ENCODE measurements around the gene GTSE1. TPM values are rescaled to one million over a fixed set of nuclear protein-coding genes. Genes with fewer than 3 reads are reported as not detected.

The GTSE1 gene
- total and polyA plus RNA-seq, 2 donors (not counting 1 experiment from before 2014, with no cell fraction given), result 2.0 to 3.6 TPM

DNA sequence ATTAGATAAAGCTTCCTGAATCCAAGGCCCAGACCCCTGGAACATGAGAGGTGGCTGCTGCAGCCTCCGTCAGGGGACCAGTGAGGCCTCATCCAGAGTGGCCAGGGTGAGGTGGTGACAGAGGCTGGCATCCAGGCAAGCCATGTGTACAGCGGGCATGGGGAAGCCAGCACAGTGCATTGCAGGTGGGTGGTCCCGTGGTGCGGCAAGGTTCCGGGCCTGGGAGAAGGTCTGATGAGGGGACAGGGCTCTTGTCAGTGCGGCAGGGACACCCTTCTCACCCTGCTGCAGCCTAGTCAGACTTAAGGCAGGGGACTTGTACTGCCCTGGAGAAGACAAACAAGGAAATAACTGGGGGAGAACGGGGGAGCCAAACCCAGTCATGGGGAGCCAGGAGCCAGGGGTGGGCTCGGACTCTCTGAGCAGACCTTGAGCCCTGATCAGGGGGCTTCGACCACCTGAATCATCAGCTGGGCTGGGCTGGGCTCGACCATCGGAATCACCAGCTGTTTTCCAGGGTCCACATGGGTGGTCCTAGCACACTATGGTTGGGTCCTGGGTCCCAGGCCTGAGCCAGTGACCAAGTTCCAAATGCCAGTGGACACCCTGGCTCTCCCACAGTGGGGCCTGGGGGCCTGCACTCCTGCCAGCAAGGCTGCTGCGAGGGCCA, 23.8 kb upstream of the GTSE1 start:
- TF ChIP-seq, protein P1, sequence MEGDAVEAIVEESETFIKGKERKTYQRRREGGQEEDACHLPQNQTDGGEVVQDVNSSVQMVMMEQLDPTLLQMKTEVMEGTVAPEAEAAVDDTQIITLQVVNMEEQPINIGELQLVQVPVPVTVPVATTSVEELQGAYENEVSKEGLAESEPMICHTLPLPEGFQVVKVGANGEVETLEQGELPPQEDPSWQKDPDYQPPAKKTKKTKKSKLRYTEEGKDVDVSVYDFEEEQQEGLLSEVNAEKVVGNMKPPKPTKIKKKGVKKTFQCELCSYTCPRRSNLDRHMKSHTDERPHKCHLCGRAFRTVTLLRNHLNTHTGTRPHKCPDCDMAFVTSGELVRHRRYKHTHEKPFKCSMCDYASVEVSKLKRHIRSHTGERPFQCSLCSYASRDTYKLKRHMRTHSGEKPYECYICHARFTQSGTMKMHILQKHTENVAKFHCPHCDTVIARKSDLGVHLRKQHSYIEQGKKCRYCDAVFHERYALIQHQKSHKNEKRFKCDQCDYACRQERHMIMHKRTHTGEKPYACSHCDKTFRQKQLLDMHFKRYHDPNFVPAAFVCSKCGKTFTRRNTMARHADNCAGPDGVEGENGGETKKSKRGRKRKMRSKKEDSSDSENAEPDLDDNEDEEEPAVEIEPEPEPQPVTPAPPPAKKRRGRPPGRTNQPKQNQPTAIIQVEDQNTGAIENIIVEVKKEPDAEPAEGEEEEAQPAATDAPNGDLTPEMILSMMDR (conservative IDR thresholded peaks at IDR 0.05 in 1 of 2, IDR thresholded peaks at IDR 0.05 in 1 of 2; ENCODE audit: low read depth in 1 of 2, low read length in 2 of 2), result no peak
- TF ChIP-seq EZH2 (IDR thresholded peaks at IDR 0.05; ENCODE audit: low read length, missing control alignments), result no peak
- Histone ChIP-seq H3K4me2 (ENCODE audit: extremely low read depth, insufficient read depth, low read length) (no peak overlapping the region), H2AFZ (ENCODE audit: low read length) (no peak overlapping the region), H3K9ac (ENCODE audit: insufficient read depth, low read length) (no peak overlapping the region), H3K27ac (ENCODE audit: insufficient read depth, low read length) (no peak overlapping the region), H4K20me1 (ENCODE audit: control insufficient read depth, extremely low read depth, insufficient read depth, low read length) (no peaks in the 10 kb centered on the region), H3K4me1 (ENCODE audit: control insufficient read depth, extremely low read depth, insufficient read depth, low read length) (peaks cover 2% of the 10 kb centered on the region), H3K4me3 (replicated peaks in 1 of 4; ENCODE audit: control extremely low read depth in 1 of 4, insufficient read depth in 1 of 4, low read depth in 3 of 4, low read length in 4 of 4) (no peak overlapping the region), H3K27me3 (ENCODE audit: control insufficient read depth, insufficient read depth, low read length) (no peaks in the 10 kb centered on the region), H3K79me2 (ENCODE audit: control insufficient read depth, insufficient read depth, low read length) (peaks cover 3% of the 10 kb centered on the region), H3K9me3 (ENCODE audit: control insufficient read depth, insufficient read depth, low read depth, low read length) (no peaks in the 10 kb centered on the region), H3K36me3 (ENCODE audit: control insufficient read depth, insufficient read depth, low read length) (peaks cover 14% of the 10 kb centered on the region)
- no peak for DNase-seq (ENCODE audit: low read depth in 2 of 2)

DNA sequence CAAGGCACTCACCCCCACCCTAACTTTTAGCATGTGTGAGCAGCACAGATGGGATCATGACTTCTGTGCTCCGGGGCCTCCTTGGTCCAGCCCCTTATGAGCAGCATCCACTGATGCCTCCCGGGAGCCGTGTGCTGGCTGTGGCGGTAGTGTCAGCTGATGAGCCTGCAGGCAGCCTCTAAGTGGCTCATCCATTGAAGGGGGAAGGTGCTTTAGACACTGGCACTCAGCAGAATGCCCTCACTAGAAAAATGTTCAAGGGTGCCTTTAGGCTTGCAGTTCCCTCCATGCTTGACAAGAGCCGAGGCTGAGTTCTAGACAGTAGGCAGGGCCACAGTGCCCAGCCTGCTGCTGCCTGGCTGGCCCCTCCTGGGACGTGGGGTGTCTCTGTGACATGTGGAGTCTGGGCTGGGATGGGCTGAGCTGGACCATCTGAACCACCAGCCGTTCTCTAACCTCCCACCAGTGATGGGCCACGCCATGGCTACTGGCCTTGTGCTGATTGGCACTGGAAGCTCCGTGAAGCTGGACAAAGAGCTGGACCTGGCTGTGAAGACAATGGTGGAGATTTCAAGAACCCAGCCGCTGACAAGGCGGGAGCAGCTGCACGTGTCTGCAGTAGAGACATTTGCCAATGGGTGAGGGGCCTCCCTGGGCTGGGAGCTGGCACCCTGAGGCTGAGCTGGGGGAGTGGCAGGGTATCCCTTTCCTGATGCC, 23.1 kb upstream of the GTSE1 start:
- H3K9ac ChIP-seq (ENCODE audit: insufficient read depth, low read length), result no peak overlapping the region
- H3K4me1 ChIP-seq (ENCODE audit: control insufficient read depth, extremely low read depth, insufficient read depth, low read length), result peaks cover 2% of the 10 kb centered on the region
- peaks cover 21% of the 10 kb centered on the region for H3K36me3 ChIP-seq (ENCODE audit: control insufficient read depth, insufficient read depth, low read length)
- TF ChIP-seq, protein P1 (conservative IDR thresholded peaks at IDR 0.05 in 1 of 2, IDR thresholded peaks at IDR 0.05 in 1 of 2; ENCODE audit: low read depth in 1 of 2, low read length in 2 of 2), result no peak
- no peak for TF ChIP-seq EZH2 (IDR thresholded peaks at IDR 0.05; ENCODE audit: low read length, missing control alignments)
- no peaks in the 10 kb centered on the region for H3K27me3 ChIP-seq (ENCODE audit: control insufficient read depth, insufficient read depth, low read length)
- no peak overlapping the region for H3K4me3 ChIP-seq (replicated peaks in 1 of 4; ENCODE audit: control extremely low read depth in 1 of 4, insufficient read depth in 1 of 4, low read depth in 3 of 4, low read length in 4 of 4)
- no peak overlapping the region for H2AFZ ChIP-seq (ENCODE audit: low read length)
- H3K9me3 ChIP-seq (ENCODE audit: control insufficient read depth, insufficient read depth, low read depth, low read length), result no peaks in the 10 kb centered on the region
- H3K4me2 ChIP-seq (ENCODE audit: extremely low read depth, insufficient read depth, low read length), result no peak overlapping the region
- no peak for DNase-seq (ENCODE audit: low read depth in 2 of 2)
- no peaks in the 10 kb centered on the region for H3K79me2 ChIP-seq (ENCODE audit: control insufficient read depth, insufficient read depth, low read length)
- no peaks in the 10 kb centered on the region for H4K20me1 ChIP-seq (ENCODE audit: control insufficient read depth, extremely low read depth, insufficient read depth, low read length)
- H3K27ac ChIP-seq (ENCODE audit: insufficient read depth, low read length), result no peak overlapping the region

DNA sequence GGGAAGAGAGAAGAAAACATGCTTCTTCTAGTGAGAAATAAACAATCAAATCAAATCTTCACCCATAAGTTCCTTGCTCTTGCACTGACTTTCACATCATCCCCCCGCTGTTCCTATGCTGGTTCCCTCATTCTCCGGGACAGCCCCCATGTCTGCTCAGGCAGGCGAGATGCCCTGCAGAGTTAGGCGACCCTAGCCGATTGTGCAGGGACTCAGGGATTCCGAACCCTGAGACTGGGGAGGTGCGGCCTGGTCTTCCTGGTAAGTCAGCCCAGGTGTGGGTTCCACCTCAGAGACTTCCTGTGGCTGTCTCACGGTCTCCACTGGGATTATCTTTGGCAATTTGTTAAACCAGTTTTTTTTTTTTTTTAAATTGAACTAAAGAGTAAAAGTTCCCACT, 22.3 kb upstream of the GTSE1 start:
- H2AFZ ChIP-seq (ENCODE audit: low read length), result no peak overlapping the region
- H3K9me3 ChIP-seq (ENCODE audit: control insufficient read depth, insufficient read depth, low read depth, low read length), result no peaks in the 10 kb centered on the region
- no peaks in the 10 kb centered on the region for H3K4me1 ChIP-seq (ENCODE audit: control insufficient read depth, extremely low read depth, insufficient read depth, low read length)
- no peak overlapping the region for H3K4me3 ChIP-seq (replicated peaks in 1 of 4; ENCODE audit: control extremely low read depth in 1 of 4, insufficient read depth in 1 of 4, low read depth in 3 of 4, low read length in 4 of 4)
- peaks cover 27% of the 10 kb centered on the region for H3K36me3 ChIP-seq (ENCODE audit: control insufficient read depth, insufficient read depth, low read length)
- TF ChIP-seq, protein P1 (conservative IDR thresholded peaks at IDR 0.05 in 1 of 2, IDR thresholded peaks at IDR 0.05 in 1 of 2; ENCODE audit: low read depth in 1 of 2, low read length in 2 of 2), result no peak
- TF ChIP-seq EZH2 (IDR thresholded peaks at IDR 0.05; ENCODE audit: low read length, missing control alignments), result no peak
- H3K27ac ChIP-seq (ENCODE audit: insufficient read depth, low read length), result no peak overlapping the region
- H3K9ac ChIP-seq (ENCODE audit: insufficient read depth, low read length), result no peak overlapping the region
- H3K27me3 ChIP-seq (ENCODE audit: control insufficient read depth, insufficient read depth, low read length), result no peaks in the 10 kb centered on the region
- H4K20me1 ChIP-seq (ENCODE audit: control insufficient read depth, extremely low read depth, insufficient read depth, low read length), result no peaks in the 10 kb centered on the region
- DNase-seq (ENCODE audit: low read depth in 2 of 2), result no peak
- H3K4me2 ChIP-seq (ENCODE audit: extremely low read depth, insufficient read depth, low read length), result no peak overlapping the region
- no peaks in the 10 kb centered on the region for H3K79me2 ChIP-seq (ENCODE audit: control insufficient read depth, insufficient read depth, low read length)

All from fibroblast of lung (primary cell).